SK-N-SH (cell line): Measurements from ENCODE around the gene AKT1S1.

Experiments used
- CHD2 ChIP-seq: fragments of 150-350 bp; IDR thresholded peaks from 2 replicates; pipeline ENCODE4 v1.6.1; 2018; ENCODE audit warnings: low read length; ENCODE audit not compliant: partially characterized antibody
- CTCF ChIP-seq: fragments of 200-600 bp; sonication (generic); IDR thresholded peaks from 2 replicates; pipeline ENCODE4 v1.6.1; 2017; ENCODE audit warnings: antibody characterized with exemption, mild to moderate bottlenecking, moderate library complexity
- EP300 ChIP-seq, 2 experiments: IDR thresholded peaks; 2 replicates each; pipeline versions ENCODE4 v1.4.0 to v1.6.1; 2012; ENCODE audit warnings: borderline replicate concordance in 1 of 2, low read depth in 1 of 2, low read length in 1 of 2
- MXI1 ChIP-seq: IDR thresholded peaks from 2 replicates; pipeline ENCODE4 v1.6.1; 2012; ENCODE audit warnings: mild to moderate bottlenecking, low read depth, low read length, improper control_type of control experiment
- RAD21 ChIP-seq: IDR thresholded peaks from 2 replicates; pipeline ENCODE4 v1.6.1; 2012; ENCODE audit warnings: mild to moderate bottlenecking, low read length
- YY1 ChIP-seq: IDR thresholded peaks from 2 replicates; pipeline ENCODE4 v1.4.0; 2012; ENCODE audit warnings: low read depth, mild to moderate bottlenecking
- TF ChIP-seq, protein P1 (sequence below): IDR thresholded peaks from 2 replicates; pipeline ENCODE4; 2012
- TF ChIP-seq, protein P2 (sequence below): IDR thresholded peaks from 2 replicates; pipeline ENCODE4 v1.4.0; 2012; ENCODE audit warnings: low read depth

- TF ChIP-seq CTCF (no peak), EP300 (IDR thresholded peaks at IDR 0.05; ENCODE audit: borderline replicate concordance in 1 of 2, low read depth in 1 of 2, low read length in 1 of 2) (no peak), CHD2 (no peak), RAD21 (no peak), MXI1 (no peak), YY1 (no peak)
- TF ChIP-seq, protein P1, sequence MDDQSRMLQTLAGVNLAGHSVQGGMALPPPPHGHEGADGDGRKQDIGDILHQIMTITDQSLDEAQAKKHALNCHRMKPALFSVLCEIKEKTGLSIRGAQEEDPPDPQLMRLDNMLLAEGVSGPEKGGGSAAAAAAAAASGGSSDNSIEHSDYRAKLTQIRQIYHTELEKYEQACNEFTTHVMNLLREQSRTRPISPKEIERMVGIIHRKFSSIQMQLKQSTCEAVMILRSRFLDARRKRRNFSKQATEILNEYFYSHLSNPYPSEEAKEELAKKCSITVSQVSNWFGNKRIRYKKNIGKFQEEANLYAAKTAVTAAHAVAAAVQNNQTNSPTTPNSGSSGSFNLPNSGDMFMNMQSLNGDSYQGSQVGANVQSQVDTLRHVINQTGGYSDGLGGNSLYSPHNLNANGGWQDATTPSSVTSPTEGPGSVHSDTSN = no peak
- TF ChIP-seq, protein P2, sequence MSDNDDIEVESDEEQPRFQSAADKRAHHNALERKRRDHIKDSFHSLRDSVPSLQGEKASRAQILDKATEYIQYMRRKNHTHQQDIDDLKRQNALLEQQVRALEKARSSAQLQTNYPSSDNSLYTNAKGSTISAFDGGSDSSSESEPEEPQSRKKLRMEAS = no peak
Measured at GRCh38 chr19:49906879-49907564, 29.9 kb upstream of the AKT1S1 start.
